ENCODE measurements around the gene ENDOD1. TPM values are rescaled to one million over a fixed set of nuclear protein-coding genes. Genes with fewer than 3 reads are reported as not detected.

The ENDOD1 gene
- total RNA-seq, 1 experiment from 2014 or later = 28.2 TPM

DNA sequence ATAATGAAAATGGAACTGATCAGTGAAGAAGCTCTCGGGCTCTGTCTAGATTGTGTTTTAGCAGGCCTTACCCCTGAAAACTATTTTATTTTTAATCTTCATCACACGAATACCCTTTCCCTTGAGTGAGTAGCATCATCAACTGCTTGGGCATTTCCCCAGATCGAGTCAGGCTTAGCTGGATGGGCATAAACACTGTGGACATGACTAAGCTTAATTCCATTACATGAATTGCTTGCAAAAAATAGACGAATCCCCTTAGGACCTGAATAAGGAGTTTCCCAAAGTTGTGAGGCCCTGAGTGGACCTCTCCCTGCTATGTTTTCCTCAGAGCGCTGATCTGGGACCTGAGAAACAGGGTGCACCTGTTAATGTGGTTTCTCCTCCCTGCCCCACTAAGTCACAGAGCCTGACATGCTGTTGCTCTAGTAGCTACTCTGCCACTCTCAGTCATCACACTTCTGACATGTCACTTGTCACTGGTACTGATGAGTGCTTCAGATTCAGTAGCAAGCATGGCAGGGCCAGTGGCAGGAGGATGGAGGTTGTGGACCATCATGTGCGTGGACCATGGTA lies 53.5 kb downstream of the ENDOD1 start:
- Histone ChIP-seq H3K4me3 (ENCODE audit: low read depth in 2 of 2, low read length in 2 of 2) (no peak overlapping the region), H3K27ac (ENCODE audit: low read length) (no peak overlapping the region), H3K27me3 (ENCODE audit: control insufficient read depth, insufficient read depth, low read length) (peaks cover 3% of the 10 kb centered on the region; the same call in 1 of the 2 replicates), H3K4me1 (ENCODE audit: control insufficient read depth, insufficient read depth, low read length) (peaks cover 12% of the 10 kb centered on the region), H3K9me3 (ENCODE audit: control insufficient read depth, insufficient read depth, low read depth, low read length) (no peaks in the 10 kb centered on the region), H3K36me3 (ENCODE audit: control insufficient read depth, insufficient read depth, low read length) (no peaks in the 10 kb centered on the region)
- no TSS peak for BruUV-seq (replicated peaks)
- in situ Hi-C loops (cut with HindIII; ENCODE audit: low pct_unique_long_range_greater_than_20kb, low sequenced_read_pairs) (no loop called here), intact Hi-C loops (cut with micrococcal nuclease; ENCODE audit: unreplicated experiment) (loop anchor here (10.0 kb wide), 1 partner anchor 518 kb away; no protein-coding TSS in a partner anchor)
- TF ChIP-seq POLR2AphosphoS5 (IDR thresholded peaks at IDR 0.05; ENCODE audit: low read depth, low read length) = no peak
- TF ChIP-seq CTCF (IDR thresholded peaks at IDR 0.05) = no peak
- no peak for TF ChIP-seq TCF7L2 (IDR thresholded peaks at IDR 0.05; ENCODE audit: low read depth, low read length)
- ChIA-PET POLR2A (no interaction called here), CTCF (interaction anchor here (0.8 kb wide), 1 partner anchor 9 kb away, joined by 5 read pairs; no protein-coding TSS in a partner anchor)
- no peak for ATAC-seq
- DNase-seq (ENCODE audit: low read depth, low spot score) = no peak

DNA sequence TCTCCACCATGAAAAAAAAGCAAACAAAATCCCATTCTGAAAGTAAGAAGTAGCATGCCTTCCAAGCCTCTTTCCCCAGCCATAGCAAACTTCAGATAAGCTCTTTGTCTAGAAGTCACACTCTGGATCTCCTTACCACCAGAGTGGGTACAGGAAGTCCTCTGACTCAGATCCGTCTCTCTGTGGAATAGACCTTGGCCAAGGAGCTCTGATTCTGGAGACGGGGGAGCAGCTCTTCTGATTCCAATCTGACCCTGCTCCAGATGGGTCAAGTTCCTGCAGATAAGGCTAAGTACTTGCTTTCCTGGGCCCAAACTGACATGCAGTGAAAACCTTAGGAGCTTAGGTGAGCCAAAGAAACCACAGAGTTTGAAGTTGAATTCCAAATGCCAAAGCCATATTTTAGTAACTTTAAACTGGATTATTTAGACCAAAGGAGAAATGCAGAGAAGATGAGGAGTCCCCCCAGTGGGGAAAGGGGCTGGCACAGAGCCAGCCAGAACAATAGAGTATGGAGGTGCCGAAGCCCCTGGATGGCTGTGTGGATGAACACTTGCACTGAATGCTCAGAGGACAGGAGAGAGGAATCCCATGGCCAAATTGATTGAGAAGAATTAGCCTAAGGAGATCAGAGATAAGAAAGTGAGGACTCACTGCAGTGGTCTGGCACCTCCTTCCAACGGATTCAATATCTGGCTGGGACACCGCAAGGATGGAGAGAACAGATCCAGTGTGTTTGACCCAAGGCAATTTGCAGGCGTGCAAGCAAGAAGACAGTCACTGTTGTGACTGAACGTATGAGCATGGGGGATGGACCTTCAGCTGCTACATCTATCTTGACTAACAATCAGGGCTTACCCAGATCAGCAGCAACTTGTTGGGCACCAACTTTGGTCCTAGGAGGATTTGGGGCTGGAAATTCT lies 54.9 kb downstream of the ENDOD1 start:
- intact Hi-C loops (cut with micrococcal nuclease; ENCODE audit: unreplicated experiment) (loop anchor here (10.0 kb wide), 1 partner anchor 520 kb away; no protein-coding TSS in a partner anchor), in situ Hi-C loops (cut with HindIII; ENCODE audit: low pct_unique_long_range_greater_than_20kb, low sequenced_read_pairs) (no loop called here)
- H3K27ac ChIP-seq (ENCODE audit: low read length) = no peak overlapping the region
- H3K36me3 ChIP-seq (ENCODE audit: control insufficient read depth, insufficient read depth, low read length) = no peaks in the 10 kb centered on the region
- peaks cover 2% of the 10 kb centered on the region; the same call in 1 of the 2 replicates for H3K27me3 ChIP-seq (ENCODE audit: control insufficient read depth, insufficient read depth, low read length)
- H3K4me1 ChIP-seq (ENCODE audit: control insufficient read depth, insufficient read depth, low read length) = peaks cover 12% of the 10 kb centered on the region
- ChIA-PET CTCF (interaction anchor here (0.7 kb wide), 1 partner anchor 208 kb away, joined by 3 read pairs; no protein-coding TSS in a partner anchor), POLR2A (no interaction called here)
- no peak for DNase-seq (ENCODE audit: low read depth, low spot score)
- ATAC-seq = no peak
- TF ChIP-seq CTCF (IDR thresholded peaks at IDR 0.05) (no peak), SIN3A (IDR thresholded peaks at IDR 0.05; ENCODE audit: borderline replicate concordance, insufficient read depth, low read depth, low read length) (no peak), POLR2AphosphoS5 (IDR thresholded peaks at IDR 0.05; ENCODE audit: low read depth, low read length) (no peak), TCF7L2 (IDR thresholded peaks at IDR 0.05; ENCODE audit: low read depth, low read length) (no peak)
- TF ChIP-seq, protein P1, sequence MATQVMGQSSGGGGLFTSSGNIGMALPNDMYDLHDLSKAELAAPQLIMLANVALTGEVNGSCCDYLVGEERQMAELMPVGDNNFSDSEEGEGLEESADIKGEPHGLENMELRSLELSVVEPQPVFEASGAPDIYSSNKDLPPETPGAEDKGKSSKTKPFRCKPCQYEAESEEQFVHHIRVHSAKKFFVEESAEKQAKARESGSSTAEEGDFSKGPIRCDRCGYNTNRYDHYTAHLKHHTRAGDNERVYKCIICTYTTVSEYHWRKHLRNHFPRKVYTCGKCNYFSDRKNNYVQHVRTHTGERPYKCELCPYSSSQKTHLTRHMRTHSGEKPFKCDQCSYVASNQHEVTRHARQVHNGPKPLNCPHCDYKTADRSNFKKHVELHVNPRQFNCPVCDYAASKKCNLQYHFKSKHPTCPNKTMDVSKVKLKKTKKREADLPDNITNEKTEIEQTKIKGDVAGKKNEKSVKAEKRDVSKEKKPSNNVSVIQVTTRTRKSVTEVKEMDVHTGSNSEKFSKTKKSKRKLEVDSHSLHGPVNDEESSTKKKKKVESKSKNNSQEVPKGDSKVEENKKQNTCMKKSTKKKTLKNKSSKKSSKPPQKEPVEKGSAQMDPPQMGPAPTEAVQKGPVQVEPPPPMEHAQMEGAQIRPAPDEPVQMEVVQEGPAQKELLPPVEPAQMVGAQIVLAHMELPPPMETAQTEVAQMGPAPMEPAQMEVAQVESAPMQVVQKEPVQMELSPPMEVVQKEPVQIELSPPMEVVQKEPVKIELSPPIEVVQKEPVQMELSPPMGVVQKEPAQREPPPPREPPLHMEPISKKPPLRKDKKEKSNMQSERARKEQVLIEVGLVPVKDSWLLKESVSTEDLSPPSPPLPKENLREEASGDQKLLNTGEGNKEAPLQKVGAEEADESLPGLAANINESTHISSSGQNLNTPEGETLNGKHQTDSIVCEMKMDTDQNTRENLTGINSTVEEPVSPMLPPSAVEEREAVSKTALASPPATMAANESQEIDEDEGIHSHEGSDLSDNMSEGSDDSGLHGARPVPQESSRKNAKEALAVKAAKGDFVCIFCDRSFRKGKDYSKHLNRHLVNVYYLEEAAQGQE (IDR thresholded peaks at IDR 0.05; ENCODE audit: insufficient read depth in 1 of 2, low read depth in 2 of 2, low read length in 1 of 2) = no peak
- H3K4me3 ChIP-seq (ENCODE audit: low read depth in 2 of 2, low read length in 2 of 2) = no peak overlapping the region
- BruUV-seq (replicated peaks) = no TSS peak
- H3K9me3 ChIP-seq (ENCODE audit: control insufficient read depth, insufficient read depth, low read depth, low read length) = no peaks in the 10 kb centered on the region
